GM18909 (cell line): ENCODE results near the gene HDAC11.
"Not testable (repeated sequence)": the region's sequence is repeated elsewhere in the genome, so short reads cannot be mapped to it uniquely, and the experiment has no call there.

Source experiments
- ATAC-seq: cut with Tn5 transposase; IDR thresholded peaks from one replicate; pipeline ENCODE4 v1.9.1; 2021; ENCODE audit warnings: mild to moderate bottlenecking; ENCODE audit not compliant: unreplicated experiment, poor library complexity

HDAC11 gene

GRCh38 chr3:13479582-13480339 is at the start of gene HDAC11:
Gene HDAC11 (plus strand): TSS chr3:13480306. CDS start chr3:13480348, 42 bp downstream.
- peak; percentile 97 for ATAC-seq

- not testable (repeated sequence) for ATAC-seq
Measured at GRCh38 chr3:13430411-13430875, 49.7 kb upstream of the HDAC11 start.

GRCh38 chr3:13432093-13432492 is 48.0 kb upstream of the HDAC11 start:
- ATAC-seq = no peak

GRCh38 chr3:13433912-13434311 is 46.2 kb upstream of the HDAC11 start:
- no peak for ATAC-seq

- ATAC-seq = not testable (repeated sequence)
Measured at GRCh38 chr3:13436213-13436612, 43.9 kb upstream of the HDAC11 start.

- ATAC-seq = no peak
Measured at GRCh38 chr3:13440204-13440817, 39.8 kb upstream of the HDAC11 start.

GRCh38 chr3:13442882-13443281 is 37.2 kb upstream of the HDAC11 start:
- ATAC-seq = not testable (repeated sequence)

- ATAC-seq = peak; percentile 6
Measured at GRCh38 chr3:13451301-13451673, 28.8 kb upstream of the HDAC11 start.

- no peak for ATAC-seq
Measured at GRCh38 chr3:13452490-13453335, 27.4 kb upstream of the HDAC11 start.

GRCh38 chr3:13455644-13456043 is 24.5 kb upstream of the HDAC11 start:
- ATAC-seq = no peak

GRCh38 chr3:13457593-13457992 is 22.5 kb upstream of the HDAC11 start:
- no peak for ATAC-seq

- no peak for ATAC-seq
Measured at GRCh38 chr3:13459605-13460340, 20.3 kb upstream of the HDAC11 start.

- ATAC-seq = no peak
Measured at GRCh38 chr3:13460341-13460736, 19.8 kb upstream of the HDAC11 start.

- ATAC-seq = no peak
Measured at GRCh38 chr3:13461169-13462124, 18.7 kb upstream of the HDAC11 start.

- ATAC-seq = no peak
Measured at GRCh38 chr3:13462125-13462629, 17.9 kb upstream of the HDAC11 start.

GRCh38 chr3:13462822-13463221 is 17.3 kb upstream of the HDAC11 start:
- ATAC-seq = no peak

- ATAC-seq = no peak
Measured at GRCh38 chr3:13463618-13464400, 16.3 kb upstream of the HDAC11 start.

- no peak for ATAC-seq
Measured at GRCh38 chr3:13465236-13465873, 14.8 kb upstream of the HDAC11 start.
